ENCODE measurements around the gene MISP.

DNA sequence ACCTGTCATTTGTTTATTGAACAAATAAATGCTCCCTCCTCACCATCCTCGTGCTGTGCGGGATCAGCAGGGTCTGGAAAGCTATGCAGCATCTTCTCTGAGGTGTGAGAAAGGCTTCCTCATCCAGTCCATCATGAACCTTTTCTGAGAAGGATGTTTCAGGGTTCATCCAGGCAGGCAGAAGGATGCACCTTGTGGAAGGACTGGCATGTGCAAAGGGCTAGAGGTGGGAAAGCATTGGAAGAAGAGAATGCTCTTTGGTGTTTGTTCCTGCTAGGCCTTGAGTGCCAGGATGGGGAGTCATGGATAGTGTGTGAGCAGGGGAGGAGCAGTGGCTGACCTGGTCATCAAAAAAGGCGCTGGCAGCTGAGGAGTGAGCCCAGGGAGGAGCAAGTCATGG lies 35.6 kb upstream of the MISP start:
- TF ChIP-seq, protein P1, sequence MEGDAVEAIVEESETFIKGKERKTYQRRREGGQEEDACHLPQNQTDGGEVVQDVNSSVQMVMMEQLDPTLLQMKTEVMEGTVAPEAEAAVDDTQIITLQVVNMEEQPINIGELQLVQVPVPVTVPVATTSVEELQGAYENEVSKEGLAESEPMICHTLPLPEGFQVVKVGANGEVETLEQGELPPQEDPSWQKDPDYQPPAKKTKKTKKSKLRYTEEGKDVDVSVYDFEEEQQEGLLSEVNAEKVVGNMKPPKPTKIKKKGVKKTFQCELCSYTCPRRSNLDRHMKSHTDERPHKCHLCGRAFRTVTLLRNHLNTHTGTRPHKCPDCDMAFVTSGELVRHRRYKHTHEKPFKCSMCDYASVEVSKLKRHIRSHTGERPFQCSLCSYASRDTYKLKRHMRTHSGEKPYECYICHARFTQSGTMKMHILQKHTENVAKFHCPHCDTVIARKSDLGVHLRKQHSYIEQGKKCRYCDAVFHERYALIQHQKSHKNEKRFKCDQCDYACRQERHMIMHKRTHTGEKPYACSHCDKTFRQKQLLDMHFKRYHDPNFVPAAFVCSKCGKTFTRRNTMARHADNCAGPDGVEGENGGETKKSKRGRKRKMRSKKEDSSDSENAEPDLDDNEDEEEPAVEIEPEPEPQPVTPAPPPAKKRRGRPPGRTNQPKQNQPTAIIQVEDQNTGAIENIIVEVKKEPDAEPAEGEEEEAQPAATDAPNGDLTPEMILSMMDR (IDR thresholded peaks at IDR 0.05; ENCODE audit: control extremely low read depth in 1 of 3, insufficient read depth in 1 of 3, low read depth in 1 of 3, low read length in 3 of 3): no peak
- TF ChIP-seq POLR2A (IDR thresholded peaks at IDR 0.05; ENCODE audit: control extremely low read depth in 1 of 2, low read depth in 2 of 2, low read length in 2 of 2): no peak
- no peak for TF ChIP-seq POLR2AphosphoS5 (IDR thresholded peaks at IDR 0.05; ENCODE audit: low read depth, low read length)
